ENCODE results near the gene PROSER3.

DNA sequence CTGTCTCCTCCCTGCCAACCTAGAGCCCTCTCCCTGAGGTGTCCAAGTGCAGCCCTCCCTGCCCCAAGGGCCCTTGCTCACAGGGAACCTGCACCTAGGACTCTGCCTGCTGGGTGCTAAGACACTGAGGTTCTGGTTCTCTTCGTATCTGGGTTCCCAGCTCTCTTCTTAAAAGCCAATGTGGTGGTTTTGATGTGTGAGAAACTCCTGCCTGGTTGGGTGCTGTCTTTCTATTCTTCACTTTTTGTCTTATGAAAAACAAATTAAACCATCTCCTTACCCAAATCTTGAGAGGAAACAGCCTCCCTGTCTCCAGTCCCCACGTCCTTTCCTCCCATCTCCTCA, 44.5 kb upstream of the PROSER3 start:
- TF ChIP-seq CTCF (optimal IDR thresholded peaks at IDR 0.05 in 1 of 3, IDR thresholded peaks at IDR 0.05 in 1 of 3, conservative IDR thresholded peaks at IDR 0.05 in 1 of 3; ENCODE audit: extremely low read depth in 1 of 3, insufficient read depth in 2 of 3, low read length in 3 of 3), result no peak
- TF ChIP-seq EZH2 (IDR thresholded peaks at IDR 0.05; ENCODE audit: low read length), result no peak

Data from keratinocyte (primary cell).